UCSD-AML1 (cell line): ENCODE measurements around the gene MYL11.
A peak's percentile ranks its signal among the peaks of the same experiment; 100 is the strongest.

Experiments
- DNase-seq: peaks from one replicate; lab custom pipeline; 2025; ENCODE audit not compliant: unreplicated experiment; lab: John Stamatoyannopoulos, UW

The MYL11 gene

DNA sequence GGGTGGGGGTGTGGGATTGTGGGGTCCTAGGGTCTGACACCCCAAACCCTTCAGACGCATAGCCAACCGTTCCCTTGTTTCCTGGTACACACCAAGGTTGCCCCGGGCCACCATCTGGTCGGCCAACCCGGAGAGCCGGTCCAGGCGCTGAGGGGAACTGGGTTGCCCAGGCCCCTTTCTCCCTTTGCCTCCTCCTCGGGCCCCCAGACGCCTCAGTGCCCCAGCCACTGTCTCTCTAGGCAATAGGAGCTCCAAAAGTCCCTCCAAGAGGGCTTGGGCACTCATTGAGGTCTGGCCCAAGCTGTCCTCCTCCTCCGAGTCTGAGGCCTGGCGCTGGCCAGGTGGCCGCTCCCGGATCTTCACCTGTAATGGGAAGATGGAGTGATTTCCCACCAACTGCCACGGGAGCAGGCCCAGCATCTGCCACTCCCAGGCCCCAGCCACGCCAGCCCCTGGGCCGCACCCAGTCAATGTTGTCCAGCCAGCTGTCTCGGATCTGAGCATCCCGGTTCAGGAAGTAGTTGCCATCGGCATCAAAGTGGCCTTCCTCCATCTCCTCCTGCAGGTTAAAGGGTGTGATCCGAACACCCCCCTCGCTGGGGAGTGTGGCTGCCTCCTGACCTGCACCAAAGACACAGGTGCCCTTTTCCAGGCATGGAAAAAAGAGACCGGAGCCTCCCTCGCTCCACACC is 21.0 kb upstream of the MYL11 start:
- no peak for DNase-seq

DNA sequence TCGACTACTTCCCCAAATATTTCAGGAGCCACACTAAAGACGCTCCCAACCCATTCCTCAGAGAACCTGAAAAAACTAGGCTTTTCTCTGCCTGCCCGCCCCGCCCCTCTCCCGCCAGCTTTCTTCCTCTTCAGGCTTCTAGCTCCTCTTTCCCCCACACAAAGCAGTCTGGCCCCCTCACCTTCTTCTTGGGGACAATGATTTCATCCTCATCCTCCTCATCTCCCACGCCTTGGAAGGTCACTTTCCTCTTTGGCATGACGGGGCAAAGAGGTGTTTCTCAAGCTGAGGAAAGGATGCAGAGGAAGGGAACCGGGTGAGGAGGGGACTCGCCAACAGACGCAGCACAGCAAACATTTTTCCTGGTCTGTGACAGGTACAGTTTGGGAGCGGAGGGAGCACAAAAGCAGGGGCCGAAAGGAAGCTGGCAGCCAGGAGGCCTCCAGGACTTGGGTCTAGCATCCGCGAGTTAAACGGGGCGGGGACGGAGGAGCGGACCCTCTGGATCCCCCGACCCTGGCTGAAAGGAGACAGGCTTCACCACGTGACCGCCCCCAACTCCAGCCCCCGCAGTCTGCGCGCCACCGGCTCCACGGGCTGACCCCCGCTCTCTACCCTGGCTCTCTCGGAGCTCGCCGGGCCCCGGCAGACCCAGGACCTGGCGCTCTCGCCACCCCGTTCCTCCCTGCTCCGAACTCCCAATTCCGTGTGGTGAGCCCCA is 20.0 kb upstream of the MYL11 start:
- no peak for DNase-seq

DNA sequence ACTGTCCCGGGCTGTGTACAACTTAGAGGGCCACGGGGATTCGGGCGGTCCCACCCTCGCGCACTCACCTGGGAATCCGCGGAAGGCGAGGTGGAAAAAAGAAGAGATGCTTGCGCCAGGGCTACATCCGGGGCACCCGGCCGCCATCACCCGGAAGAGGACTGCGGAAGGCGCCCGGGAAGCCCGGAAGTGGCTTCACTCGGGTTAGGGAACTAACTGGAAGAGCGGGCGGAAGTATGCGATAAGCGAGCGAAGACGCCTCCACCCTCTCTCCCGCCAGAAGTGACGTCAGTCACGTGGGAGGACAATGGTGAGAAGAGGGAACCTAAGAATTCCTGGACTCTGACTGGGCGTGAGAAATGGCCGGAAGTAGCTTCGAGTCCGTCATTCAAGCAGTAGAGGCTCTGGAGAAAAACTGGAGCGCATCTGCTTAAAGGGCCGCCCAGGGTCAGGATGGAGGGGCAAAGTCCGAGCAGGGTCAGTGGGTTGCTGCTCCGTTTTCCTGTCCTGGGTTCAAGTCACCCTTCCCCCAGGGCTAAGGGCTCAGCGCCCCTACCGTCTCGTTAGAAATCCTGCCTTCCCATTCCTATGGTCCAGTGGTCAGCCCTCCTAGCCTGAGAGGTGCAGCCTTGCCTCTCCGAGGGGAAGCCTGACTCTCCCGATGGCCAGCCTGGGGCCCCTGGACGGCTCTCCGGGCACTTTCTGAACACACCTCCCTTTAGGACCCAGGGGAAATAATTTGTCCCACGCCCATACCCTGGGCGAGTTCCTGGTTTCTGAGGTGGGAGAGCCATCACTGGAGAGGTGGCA is 19.3 kb upstream of the MYL11 start, which contains the start of gene CD2BP2:
CD2BP2 (minus strand) TSS at position 165 of the 810 bp plus-strand sequence. CDS start 627 bp downstream, outside the sequence.
- DNase-seq, result peak; percentile 95

DNA sequence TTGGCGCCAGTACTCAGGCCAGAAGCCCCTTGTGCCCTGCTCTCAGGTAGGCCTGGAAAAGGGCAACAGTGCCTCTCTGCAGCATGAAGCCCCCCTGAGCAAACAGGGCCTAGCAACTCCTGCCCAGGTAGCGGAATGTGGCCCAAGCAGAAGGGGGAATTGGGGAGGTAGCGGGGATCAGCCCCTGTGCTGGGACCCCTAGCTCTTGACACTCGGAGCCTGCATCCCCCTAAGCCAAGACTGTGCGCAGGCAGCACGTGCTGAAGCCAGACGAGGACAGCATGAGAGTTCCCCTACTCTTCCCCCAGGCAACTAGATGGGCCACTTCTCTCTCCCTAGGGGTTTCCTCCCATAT is 18.7 kb upstream of the MYL11 start:
- no peak for DNase-seq

DNA sequence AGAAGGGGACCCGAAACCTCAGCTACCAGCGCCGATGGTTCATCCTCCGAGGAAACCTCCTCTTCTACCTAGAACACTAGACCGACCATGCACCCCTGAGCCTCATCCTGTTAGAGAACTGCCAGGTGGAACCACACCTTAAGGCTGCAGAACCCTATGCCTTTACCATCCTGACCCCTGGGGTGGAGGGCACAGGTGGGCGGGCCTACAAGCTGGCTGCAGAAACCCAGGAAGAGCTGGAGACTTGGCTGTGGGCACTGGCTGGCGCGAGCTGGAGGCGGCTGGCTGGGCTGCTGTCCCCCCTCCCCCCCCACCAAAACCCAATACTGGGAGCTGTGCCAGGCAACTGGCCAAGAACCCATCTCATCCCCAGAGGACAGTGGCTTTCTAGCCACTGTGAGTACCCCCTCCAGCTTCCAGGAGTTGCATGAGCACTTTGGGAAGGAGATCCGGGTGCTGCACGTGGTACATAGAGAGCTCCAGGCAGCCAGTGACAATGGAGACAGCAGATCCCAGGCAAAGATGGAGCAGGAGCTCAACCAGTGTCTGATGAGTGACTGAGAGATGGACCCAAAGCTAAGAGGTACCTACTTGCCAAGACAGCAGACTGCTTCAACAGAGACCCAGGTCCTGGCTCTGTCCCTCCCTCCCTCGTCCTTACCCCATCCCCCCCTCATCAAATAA is 18.1 kb upstream of the MYL11 start:
- no peak for DNase-seq

DNA sequence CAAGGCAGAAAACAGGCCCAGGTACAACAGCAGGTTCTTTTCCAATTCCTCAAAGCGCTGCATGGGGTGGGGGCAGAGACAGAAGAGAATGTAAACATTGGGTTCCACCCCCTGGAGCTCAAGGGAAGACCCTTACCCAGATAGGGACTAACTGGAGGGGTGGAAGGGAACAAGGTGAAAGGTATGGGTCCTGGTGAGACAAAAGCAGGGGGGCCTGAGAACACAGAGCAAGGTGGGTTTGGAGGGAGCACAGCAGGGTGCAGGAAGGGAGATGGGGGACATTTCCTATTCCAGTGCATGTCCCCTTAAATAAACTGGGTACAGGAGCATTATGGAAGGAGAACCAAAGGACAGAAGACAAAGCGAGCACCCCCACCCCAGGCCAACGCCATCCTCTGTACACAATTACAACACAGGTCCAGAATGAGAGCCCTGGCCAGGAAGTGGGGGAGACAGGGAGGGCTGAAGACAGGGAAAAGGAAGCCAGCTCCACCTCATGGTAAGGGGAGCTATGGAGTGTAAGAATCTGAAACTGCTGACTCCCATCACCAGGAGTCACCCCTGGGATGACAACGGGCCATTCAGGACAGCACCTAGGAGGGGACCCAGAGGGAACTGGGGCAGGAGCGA is 17.4 kb upstream of the MYL11 start:
- DNase-seq, result no peak

DNA sequence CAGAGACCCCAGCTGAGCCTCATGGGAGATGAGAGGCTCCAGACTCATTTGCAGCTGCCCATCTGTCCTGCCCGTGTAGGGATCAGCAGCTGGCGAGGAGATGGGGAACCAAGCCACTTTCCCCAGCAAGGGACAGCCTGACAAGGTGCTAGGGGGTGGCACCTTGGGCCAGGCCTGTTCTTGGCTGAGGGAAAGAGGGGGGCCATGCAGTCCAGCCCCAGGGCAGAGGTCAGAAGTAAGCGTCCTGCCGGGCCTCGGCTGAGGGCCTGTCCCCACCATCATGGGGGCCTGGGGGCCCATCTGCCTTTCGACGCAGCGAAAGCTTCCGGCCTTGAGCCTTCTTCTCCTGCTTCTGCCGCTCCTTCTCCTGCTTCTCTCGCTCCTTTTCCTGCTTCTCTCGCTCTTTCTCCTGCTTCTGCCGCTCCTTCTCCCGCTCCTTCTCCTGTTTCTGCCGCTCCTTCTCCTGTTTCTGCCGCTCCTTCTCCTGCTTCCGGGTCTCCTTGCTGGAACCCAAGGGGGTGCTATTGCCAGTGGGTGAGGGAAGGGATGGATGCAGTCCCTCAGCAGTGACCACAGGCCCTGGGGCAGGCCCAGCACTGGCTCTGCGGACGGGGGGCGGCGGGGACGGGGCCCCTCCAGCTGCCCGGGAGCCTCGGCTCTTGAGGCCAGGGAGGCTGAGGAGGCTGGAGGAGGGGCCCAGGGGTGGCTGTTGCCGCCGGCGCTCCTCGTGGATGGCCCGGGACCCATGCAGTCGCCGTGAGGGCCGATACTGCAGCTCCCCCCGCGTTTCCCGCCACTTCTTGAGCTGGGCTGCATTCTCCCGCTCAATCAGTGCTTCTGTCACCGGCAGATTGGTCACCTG is 16.7 kb upstream of the MYL11 start:
- no peak for DNase-seq

DNA sequence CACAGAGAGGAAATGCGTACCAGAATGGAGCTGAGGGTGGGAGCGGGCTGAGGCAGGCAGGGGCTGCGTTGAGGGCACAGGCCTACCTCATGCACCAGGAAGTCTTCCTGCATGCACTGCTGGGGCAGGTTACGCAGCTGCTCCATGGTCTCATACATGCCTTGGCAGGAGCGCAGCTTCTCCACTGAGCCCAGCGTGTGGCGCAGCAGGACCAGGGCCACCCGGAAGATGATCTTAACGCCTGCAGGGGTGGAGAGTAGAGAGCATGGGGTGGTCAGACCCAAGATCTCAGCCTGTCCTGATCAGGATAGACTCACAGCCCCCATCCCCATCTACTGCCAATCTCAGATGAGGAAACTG is 16.0 kb upstream of the MYL11 start:
- DNase-seq, result no peak

DNA sequence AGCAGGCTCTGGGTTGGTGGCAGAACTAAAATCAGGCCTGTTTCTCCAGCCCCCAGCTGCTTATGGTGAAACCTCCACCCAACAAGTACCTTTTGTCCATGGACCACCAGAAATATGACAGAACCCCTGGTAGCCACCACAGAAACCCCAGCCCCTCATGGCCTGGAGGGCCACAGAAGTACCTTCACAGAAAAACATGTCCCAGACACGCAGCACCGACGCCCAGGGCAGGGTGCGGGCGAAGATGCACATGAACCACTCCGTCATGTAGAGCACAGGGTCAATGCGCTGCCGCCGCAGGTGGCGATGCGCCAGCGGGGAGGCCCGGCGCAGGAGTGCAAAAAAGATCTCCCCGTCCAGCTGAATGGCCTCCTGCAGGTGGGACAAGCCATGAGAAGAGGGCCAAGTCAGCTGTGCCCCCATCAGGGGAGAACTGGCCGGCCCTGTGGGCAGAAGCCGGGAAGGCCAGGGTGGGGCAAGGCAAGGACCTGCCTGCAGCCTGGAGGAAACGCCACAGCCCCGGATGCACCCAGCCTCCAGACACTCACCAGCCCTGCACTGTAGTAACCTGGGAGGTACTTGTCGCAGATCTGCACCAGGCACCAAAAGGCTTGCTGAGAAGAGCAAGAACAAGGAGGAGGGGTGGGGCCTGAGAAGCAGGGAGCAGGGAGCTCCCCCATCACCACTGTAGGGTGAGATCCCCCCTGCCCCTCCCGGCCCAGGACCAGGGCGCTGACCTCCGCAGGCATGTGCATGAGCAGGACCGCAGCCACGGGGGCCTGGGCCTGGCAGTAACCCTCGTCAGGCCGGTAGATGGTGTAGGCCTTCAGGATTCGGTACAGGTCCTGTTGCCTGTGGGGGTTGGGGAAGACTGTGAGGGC is 15.4 kb upstream of the MYL11 start:
- DNase-seq, result no peak

DNA sequence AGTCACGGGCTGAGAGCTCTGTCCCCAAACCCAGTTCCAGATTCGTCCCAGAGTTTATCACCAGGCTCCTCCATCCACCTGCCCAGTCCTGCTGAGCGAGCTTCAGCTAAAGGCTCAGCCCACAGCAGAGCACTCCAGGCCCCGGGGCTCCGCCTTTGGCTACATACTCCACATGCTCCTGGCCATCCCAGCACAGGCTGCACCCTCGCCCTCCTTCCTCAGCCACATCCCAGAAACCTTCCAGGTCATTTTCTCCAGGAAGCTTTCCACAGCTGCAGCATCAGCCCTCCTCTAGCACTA is 14.8 kb upstream of the MYL11 start:
- DNase-seq, result no peak

DNA sequence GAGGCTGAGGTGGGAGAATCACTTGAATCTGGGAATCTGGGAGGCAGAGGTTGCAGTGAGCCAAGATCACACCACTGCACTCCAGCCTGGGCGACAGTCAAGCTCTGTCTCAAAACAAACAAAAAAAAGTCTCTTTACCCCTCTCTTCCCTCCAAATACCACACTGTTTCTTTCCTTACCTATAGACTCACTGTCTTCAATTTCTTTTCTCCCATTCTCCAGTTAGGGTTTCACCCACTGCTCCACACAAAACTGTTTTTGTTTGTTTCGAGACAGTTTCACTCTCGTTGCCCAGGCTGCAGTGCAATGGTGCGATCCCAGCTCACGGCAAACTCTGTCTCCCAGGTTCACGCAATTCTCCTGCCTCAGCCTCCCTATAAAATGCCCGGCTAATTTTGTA is 13.4 kb upstream of the MYL11 start:
- DNase-seq, result no peak

DNA sequence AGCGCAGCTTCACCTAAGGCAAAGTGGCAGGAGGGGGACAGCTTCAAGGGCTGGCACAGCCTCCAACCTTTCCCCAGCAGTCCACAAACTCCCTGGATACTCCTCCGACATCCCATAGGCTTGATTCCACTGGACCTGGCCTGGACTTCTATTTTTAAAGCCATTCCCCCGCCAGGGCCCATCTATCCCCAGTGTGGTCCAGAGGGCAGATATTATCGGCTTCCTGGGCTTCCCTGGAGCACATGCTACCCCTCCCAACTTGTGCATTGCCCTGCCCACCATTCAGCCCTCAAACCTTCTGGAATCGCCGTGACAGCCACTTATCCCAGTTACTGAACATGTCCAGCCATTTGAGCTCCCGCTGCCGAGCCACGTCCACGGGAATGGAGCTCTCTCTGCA is 9.4 kb upstream of the MYL11 start:
- DNase-seq, result no peak

DNA sequence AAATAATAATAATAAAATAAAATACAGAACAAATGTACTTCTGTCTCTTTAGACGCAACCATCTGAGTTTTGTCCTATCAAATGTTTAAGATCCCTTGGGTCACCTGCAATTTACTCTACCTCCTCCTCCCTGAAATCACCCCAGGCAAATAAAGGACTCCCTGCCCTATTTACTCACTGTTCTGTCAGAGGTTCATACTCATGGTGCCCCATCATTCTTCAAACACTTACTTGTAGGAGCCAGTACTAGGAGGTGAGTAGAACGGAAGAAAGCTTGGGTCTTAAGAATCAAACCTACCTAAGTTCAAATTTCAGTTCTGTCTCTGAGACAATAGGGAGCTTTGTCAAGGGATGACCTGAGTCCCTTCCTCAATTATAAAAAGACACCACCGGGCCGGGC is 8.1 kb upstream of the MYL11 start:
- no peak for DNase-seq

DNA sequence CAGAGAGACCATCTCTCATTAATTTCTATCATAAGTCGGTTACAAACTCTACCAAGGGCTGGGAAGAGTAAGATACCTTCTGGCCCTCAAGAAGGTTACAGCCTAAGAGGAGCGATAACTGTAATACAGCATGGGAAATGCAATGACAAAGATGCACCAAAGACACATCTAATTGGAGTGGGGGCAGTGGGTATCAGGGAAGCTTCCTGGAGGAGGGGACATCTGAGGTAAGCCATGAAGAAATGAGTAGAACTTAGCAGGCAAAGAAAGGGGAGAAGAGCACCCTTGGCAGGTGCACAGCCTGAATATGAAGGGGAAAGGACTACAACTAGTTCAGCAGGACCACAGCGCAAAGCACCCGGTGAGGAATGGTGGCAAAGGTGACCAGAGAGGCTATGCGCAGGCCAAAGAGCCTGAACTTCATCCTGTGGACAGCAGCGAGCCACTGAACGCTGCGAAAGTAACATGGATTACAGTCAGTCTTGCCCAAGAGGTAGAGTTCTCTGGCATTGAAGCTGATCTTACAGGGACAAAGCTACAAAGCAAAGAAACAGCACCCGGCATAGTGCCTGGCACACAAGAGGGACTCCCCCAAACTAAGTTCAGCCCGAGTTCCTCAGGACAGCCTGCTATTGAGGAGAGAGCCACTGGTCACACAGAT is 7.1 kb upstream of the MYL11 start:
- no peak for DNase-seq

DNA sequence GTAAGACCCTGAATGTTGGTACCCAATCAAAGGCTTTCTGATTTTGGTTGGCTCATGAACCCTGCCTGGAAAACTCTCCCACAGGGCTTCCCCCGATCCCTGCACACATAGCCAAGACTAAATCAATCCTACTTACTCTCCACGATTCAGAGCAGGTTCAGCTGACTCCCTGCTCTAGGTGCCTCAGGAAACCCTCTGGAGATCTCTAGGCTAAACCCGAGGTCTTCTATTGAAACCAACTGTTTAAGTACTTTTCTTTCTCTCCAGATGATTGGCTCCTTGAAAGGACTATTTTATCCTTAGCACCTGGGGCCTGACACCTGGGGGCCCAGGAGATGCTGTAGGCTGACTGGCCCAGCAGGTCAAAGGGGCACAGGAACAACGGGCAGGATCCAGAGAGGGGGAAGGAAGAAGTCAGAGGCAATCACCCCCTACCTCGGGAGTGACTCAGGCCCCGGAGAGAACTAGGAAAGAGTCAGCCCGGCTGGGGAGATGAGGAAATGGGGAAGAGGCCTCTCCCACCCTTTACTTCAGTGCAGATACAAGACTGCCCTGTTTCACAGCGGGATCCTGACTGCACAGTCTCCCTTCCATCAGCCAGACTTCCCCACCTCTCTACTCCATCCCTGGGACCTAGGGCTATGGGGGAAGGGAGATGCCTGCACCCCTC is 6.3 kb upstream of the MYL11 start:
- peak; percentile 51 for DNase-seq

DNA sequence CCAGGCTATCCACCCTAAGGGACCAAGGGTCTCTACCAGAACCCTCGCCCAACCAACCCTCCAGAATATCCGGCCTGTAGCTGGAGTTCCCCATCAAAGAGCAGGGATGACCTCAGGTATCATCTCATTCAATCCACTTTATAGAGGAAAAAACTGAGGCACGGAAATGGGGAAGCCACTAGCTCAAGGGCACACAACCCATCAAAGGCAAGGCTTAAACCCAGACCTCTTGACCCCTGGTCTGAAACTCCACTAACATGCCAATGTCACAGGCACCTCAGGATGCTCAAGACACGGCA is 5.9 kb upstream of the MYL11 start:
- no peak for DNase-seq

DNA sequence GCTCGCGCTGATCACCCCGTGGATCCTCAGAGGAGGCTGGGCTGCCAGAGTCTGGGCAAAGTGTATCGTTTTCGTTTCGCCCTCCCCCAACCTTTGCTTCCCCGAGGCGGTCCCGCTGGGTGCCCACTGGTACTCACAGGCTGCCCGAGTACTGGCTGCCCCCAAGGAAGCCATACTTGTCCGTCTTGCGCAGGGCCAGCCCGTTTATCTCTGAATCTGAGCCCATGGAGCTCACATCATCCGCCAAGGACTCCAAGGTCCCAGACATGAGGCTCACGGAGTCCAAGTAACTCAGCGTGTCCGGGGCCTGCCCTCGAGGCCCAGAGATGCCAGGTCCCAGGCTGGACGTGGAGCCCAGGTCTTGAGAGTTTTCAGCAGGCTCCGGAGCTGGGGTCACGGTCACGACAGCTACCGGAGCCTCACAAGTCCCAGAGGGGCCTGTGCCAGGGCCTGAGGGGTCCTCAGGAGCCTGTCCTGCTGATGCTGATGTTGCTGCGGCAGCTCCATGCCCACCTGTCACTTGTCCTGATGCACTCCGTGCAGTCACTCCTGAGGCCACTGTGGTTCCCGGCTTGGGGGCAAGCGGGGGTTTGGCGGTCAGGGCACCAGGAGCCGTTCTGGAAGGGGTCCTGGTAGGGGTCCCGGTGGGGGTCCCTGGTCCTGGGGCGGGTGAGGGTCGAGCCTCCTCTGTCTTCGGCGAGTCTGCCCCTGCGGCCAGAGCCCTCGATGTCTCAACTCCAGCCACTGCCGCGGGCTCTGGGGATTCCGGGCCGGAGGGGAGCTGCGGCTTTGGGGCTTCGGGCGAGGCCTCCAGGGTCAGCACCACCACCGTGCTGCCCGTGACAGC is 5.3 kb upstream of the MYL11 start:
- DNase-seq, result no peak
